Activated T-cell treated with anti-CD3 and anti-CD28 coated beads, Interleukin-2, amount 50 U/mL, for 24 hours (primary cell): ENCODE measurements around the gene GRM4.

ENCODE experiments used
- DNase-seq: peaks from one replicate; pipeline ENCODE4 v3.0.0-alpha.2; 2020
- H3K27ac Mint-ChIP-seq: 2 replicates; pipeline ENCODE4 v1.8.0; 2020; ENCODE audit warnings: mild to moderate bottlenecking, mixed read lengths
- H3K27me3 Mint-ChIP-seq: 2 replicates; pipeline ENCODE4 v1.8.0; 2020; ENCODE audit warnings: mixed read lengths
- H3K36me3 Mint-ChIP-seq: 2 replicates; pipeline ENCODE4 v1.8.0; 2020; ENCODE audit warnings: low read depth, mixed read lengths
- H3K4me1 Mint-ChIP-seq: 2 replicates; pipeline ENCODE4 v1.8.0; 2020; ENCODE audit warnings: low read depth, mixed read lengths
- H3K4me3 Mint-ChIP-seq: 2 replicates; pipeline ENCODE4 v1.8.0; 2020; ENCODE audit warnings: mild to moderate bottlenecking, moderate library complexity, mixed read lengths
- H3K9me3 Mint-ChIP-seq: 2 replicates; pipeline ENCODE4 v1.8.0; 2020; ENCODE audit warnings: mixed read lengths

GRM4 gene

DNA sequence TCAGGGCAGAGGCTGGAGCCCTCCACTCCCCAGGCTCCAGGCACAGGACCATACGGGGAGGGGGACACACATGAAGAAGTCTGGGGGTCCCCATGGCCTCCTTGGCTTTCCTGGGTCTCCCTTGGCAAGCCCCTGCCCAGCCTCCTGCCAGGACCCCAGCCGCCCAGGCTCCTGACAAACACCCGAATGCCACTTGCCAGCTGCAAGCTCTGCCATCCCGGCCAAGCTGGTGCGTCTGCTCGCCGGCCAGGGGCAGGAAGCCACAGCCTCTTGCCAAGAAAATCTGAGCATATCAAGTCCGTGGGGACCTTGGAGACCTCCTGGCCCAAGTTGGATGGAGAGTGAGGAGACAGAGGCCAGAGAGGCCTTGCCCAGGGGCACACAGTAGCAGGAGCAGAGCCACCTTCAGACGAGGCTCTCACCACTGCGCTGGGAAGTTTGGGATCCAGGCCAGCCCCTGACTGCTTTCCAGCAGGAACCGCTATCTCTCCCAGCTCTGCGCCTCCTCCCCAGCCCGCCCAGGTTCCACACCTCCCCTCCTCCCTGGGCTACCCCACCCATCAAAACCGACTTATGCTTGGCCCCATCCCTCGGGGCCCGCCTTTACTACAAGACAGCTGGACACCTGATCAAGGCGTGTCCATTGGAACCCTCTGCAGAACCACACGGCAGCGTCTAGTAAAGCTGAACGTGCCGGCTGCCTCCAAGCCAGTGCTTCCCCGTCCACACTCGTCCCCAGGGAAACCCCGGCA lies 80.2 kb downstream of the GRM4 start:
- Mint-ChIP-seq H3K36me3 (no peaks in the 10 kb centered on the region), H3K4me3 (no peak overlapping the region), H3K27me3 (peaks cover 15% of the 10 kb centered on the region), H3K27ac (no peak overlapping the region), H3K9me3 (no peaks in the 10 kb centered on the region), H3K4me1 (no peaks in the 10 kb centered on the region)
- DNase-seq, result no peak

DNA sequence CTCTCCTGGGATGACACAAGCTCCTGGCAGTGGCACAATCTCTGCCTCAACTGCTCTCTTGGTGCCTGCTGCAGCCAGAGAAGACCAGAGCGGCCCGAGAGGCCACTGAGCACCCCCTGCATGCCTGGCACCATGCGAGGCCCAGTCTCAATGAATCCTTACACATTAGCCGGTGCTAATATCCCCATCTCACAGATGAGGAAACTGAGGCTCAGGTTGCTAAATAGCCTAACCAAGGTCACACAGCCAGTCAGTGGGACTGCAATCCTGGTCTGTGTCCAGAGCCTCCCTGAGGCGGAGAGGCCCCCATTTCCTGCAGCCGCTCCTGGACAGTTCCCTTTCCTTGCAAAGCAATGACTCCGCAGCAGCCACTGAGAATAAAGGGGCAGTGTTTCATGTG lies 81.2 kb downstream of the GRM4 start:
- DNase-seq, result no peak
- Mint-ChIP-seq H3K27me3 (peaks cover 15% of the 10 kb centered on the region), H3K4me3 (no peak overlapping the region)

GRCh38 chr6:34063651-34064050 lies 82.2 kb downstream of the GRM4 start:
- Mint-ChIP-seq H3K4me1 (no peaks in the 10 kb centered on the region), H3K4me3 (no peak overlapping the region), H3K27ac (no peak overlapping the region), H3K9me3 (no peaks in the 10 kb centered on the region), H3K27me3 (peaks cover 15% of the 10 kb centered on the region), H3K36me3 (no peaks in the 10 kb centered on the region)
- no peak for DNase-seq

More for the DNA sequence above, 81.2 kb downstream of the GRM4 start:
- no peaks in the 10 kb centered on the region for H3K4me1 Mint-ChIP-seq
- H3K9me3 Mint-ChIP-seq, result no peaks in the 10 kb centered on the region
- H3K27ac Mint-ChIP-seq, result no peak overlapping the region
- H3K36me3 Mint-ChIP-seq, result no peaks in the 10 kb centered on the region

- Mint-ChIP-seq H3K4me3 (no peak overlapping the region), H3K27ac (no peak overlapping the region), H3K27me3 (peaks cover 15% of the 10 kb centered on the region), H3K36me3 (no peaks in the 10 kb centered on the region), H3K4me1 (no peaks in the 10 kb centered on the region), H3K9me3 (no peaks in the 10 kb centered on the region)
- no peak for DNase-seq
Observed at GRCh38 chr6:34062815-34063214, 83.1 kb downstream of the GRM4 start.

DNA sequence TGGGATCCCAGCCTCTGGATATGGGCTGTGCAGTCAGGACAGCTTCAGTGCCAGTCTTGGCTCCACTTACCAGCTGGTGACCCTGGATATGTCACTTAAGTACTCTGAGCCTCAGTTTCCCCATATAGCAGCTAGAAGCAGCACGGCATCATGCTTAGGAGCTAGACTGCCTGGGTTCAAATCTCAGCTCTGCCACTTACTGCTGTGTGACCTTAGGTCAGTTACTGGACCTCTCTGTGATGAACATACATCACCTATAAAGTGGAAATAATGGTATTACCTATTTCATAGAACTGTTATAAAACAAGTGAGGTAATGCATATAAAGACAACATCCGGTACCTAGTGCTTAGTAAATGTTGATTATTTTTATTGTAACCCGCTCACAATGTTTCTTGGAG lies 83.7 kb downstream of the GRM4 start:
- H3K36me3 Mint-ChIP-seq, result no peaks in the 10 kb centered on the region
- no peak for DNase-seq
- H3K4me1 Mint-ChIP-seq, result no peaks in the 10 kb centered on the region
- H3K4me3 Mint-ChIP-seq, result no peak overlapping the region
- no peaks in the 10 kb centered on the region for H3K9me3 Mint-ChIP-seq
- no peak overlapping the region for H3K27ac Mint-ChIP-seq
- H3K27me3 Mint-ChIP-seq, result peaks cover 15% of the 10 kb centered on the region

- no peaks in the 10 kb centered on the region for H3K4me1 Mint-ChIP-seq
- H3K27ac Mint-ChIP-seq, result no peak overlapping the region
- no peaks in the 10 kb centered on the region for H3K36me3 Mint-ChIP-seq
- peaks cover 13% of the 10 kb centered on the region for H3K27me3 Mint-ChIP-seq
- DNase-seq, result no peak
- H3K4me3 Mint-ChIP-seq, result no peak overlapping the region
- H3K9me3 Mint-ChIP-seq, result no peaks in the 10 kb centered on the region
Observed at GRCh38 chr6:34061348-34061747, 84.5 kb downstream of the GRM4 start.

DNA sequence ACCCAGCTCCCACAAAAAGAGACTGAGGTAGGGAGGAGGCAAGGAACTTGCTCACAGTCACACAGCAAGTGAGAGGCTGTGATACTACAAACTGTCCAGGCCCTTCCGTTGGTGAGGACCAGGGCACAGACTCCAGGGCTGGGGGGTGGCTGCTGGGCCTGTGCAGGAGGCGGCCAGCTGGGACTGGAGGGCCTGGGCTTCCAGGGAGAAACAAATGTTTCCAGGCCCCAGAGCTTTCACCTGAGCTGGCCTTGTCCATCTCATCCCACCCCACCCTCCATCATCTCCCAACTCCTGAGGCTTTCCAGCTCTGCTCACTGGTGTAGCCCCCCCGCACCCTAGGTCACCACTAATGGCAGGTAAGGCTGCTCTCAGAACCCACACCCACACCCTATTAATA lies 86.0 kb downstream of the GRM4 start:
- Mint-ChIP-seq H3K36me3 (no peaks in the 10 kb centered on the region), H3K27ac (no peak overlapping the region), H3K4me3 (no peak overlapping the region), H3K9me3 (no peaks in the 10 kb centered on the region), H3K4me1 (no peaks in the 10 kb centered on the region), H3K27me3 (peaks cover 12% of the 10 kb centered on the region)
- DNase-seq, result no peak

GRCh38 chr6:34059136-34059731 lies 86.7 kb downstream of the GRM4 start:
- no peak overlapping the region for H3K27ac Mint-ChIP-seq
- H3K36me3 Mint-ChIP-seq, result no peaks in the 10 kb centered on the region
- peaks cover 11% of the 10 kb centered on the region for H3K27me3 Mint-ChIP-seq
- H3K4me1 Mint-ChIP-seq, result no peaks in the 10 kb centered on the region
- H3K9me3 Mint-ChIP-seq, result no peaks in the 10 kb centered on the region
- H3K4me3 Mint-ChIP-seq, result no peak overlapping the region
- no peak for DNase-seq

- no peaks in the 10 kb centered on the region for H3K9me3 Mint-ChIP-seq
- no peak overlapping the region for H3K27ac Mint-ChIP-seq
- DNase-seq, result no peak
- no peak overlapping the region for H3K4me3 Mint-ChIP-seq
- no peaks in the 10 kb centered on the region for H3K36me3 Mint-ChIP-seq
- H3K4me1 Mint-ChIP-seq, result no peaks in the 10 kb centered on the region
- peaks cover 4% of the 10 kb centered on the region for H3K27me3 Mint-ChIP-seq
Observed at GRCh38 chr6:34057790-34058189, 88.1 kb downstream of the GRM4 start.

DNA sequence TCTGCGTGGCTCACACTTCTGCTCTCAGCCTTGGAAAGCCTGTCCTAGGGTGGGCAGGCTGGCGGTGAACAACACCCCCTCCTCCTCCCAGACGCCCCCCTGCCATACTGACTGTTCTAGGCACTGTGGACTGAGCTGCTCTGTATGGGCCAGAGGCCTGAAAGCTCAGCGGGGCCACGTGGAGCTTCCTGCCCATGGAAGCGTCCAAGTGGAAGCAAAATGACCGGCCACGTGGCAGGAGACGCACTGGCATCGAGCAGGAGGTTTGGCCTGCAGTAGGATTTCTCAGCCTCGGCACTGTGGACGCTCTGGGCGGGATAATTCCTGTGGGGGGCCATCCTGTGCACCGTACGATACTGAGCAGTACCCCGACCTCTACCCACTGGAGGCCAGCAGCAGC lies 88.7 kb downstream of the GRM4 start:
- Mint-ChIP-seq H3K27ac (no peak overlapping the region), H3K9me3 (no peaks in the 10 kb centered on the region), H3K27me3 (peaks cover 4% of the 10 kb centered on the region), H3K4me3 (no peak overlapping the region), H3K36me3 (no peaks in the 10 kb centered on the region), H3K4me1 (no peaks in the 10 kb centered on the region)
- no peak for DNase-seq

DNA sequence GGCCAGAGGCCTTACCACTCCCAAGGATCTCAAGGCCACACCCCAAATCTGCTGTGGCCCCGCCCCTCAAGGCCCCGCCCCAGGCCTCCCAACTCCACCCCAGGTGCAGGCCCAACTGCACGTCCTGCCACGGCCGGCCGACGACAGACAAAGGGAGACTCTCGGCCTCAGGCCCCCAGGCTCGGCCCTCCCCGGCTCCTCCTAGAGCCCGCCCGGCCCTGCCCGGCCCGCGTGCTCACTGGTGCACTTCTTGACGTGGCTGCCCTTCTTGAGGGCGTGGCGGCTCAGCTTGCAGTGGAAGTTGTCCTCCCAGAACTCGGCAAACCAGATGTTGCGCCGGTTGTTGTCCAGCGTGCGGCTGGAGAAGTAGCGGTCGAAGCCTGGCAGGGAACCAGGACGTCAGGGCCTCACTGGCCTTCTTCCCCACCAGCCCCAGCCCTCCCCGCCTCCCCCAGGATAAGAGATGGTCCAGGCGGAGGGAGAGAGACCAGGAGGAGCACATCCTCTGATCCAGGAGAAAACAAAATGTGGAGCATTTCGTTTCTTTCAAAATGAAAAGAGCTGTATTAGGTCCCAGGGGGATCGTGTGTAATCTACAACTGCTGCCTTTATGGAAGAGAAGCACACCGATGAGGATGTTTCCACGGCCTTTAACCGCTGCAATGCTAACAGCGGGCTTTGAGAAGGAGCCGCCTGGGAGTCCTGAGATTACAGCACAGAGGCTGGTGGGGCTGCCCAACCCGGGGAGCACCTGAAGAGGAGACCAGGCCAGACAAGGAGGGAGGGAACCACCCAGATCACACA lies 89.4 kb downstream of the GRM4 start:
- H3K4me3 Mint-ChIP-seq, result no peak overlapping the region
- peak; percentile 37 for DNase-seq
- no peaks in the 10 kb centered on the region for H3K4me1 Mint-ChIP-seq
- no peaks in the 10 kb centered on the region for H3K9me3 Mint-ChIP-seq
- H3K27me3 Mint-ChIP-seq, result peaks cover 4% of the 10 kb centered on the region
- no peak overlapping the region for H3K27ac Mint-ChIP-seq
- no peaks in the 10 kb centered on the region for H3K36me3 Mint-ChIP-seq

- DNase-seq, result peak; percentile 79
- Mint-ChIP-seq H3K27me3 (peaks cover 4% of the 10 kb centered on the region), H3K36me3 (no peaks in the 10 kb centered on the region)
Observed at GRCh38 chr6:34055223-34055933, 90.5 kb downstream of the GRM4 start.

GRCh38 chr6:34053721-34054120 lies 92.2 kb downstream of the GRM4 start:
- Mint-ChIP-seq H3K36me3 (no peaks in the 10 kb centered on the region), H3K27me3 (peaks cover 4% of the 10 kb centered on the region), H3K27ac (no peak overlapping the region), H3K4me3 (no peak overlapping the region), H3K4me1 (no peaks in the 10 kb centered on the region), H3K9me3 (no peaks in the 10 kb centered on the region)
- no peak for DNase-seq

More at GRCh38 chr6:34055223-34055933, 90.5 kb downstream of the GRM4 start:
- H3K27ac Mint-ChIP-seq, result no peak overlapping the region
- H3K4me3 Mint-ChIP-seq, result no peak overlapping the region
- H3K4me1 Mint-ChIP-seq, result no peaks in the 10 kb centered on the region
- H3K9me3 Mint-ChIP-seq, result no peaks in the 10 kb centered on the region

GRCh38 chr6:34052918-34053608 lies 92.8 kb downstream of the GRM4 start:
- H3K27ac Mint-ChIP-seq, result no peak overlapping the region
- H3K27me3 Mint-ChIP-seq, result peaks cover 4% of the 10 kb centered on the region

More at GRCh38 chr6:34052918-34053608, 92.8 kb downstream of the GRM4 start:
- no peak for DNase-seq
- H3K9me3 Mint-ChIP-seq, result no peaks in the 10 kb centered on the region
- H3K4me3 Mint-ChIP-seq, result no peak overlapping the region
- H3K4me1 Mint-ChIP-seq, result no peaks in the 10 kb centered on the region
- no peaks in the 10 kb centered on the region for H3K36me3 Mint-ChIP-seq
